ENCODE data around the gene PACRG. TPM values are rescaled to one million over a fixed set of nuclear protein-coding genes. Genes with fewer than 3 reads are reported as not detected.

The PACRG gene
- total and polyA plus RNA-seq, 2 of the 13 experiments (the other 11 are each of a cell fraction or from before 2014, with no cell fraction given): 0.13 TPM; not detected in 1

GRCh38 chr6:163133691-163134090, 405.9 kb downstream of the PACRG start:
- WGBS (ENCODE audit: low lambda C conversion rate): 29% methylated on average over 6 of the region's 6 CpGs
- POLR2A ChIA-PET: no interaction called here
- Histone ChIP-seq H3K4me2 (ENCODE audit: low read depth, low read length) (no peak overlapping the region), H3K79me2 (ENCODE audit: insufficient read depth, low read length) (no peaks in the 10 kb centered on the region), H3K9me3 (ENCODE audit: low read length) (no peaks in the 10 kb centered on the region), H3K27ac (ENCODE audit: extremely low read length, insufficient read depth, low read length) (no peak overlapping the region), H3K9ac (ENCODE audit: insufficient read depth, low read depth, low read length) (no peak overlapping the region), H3K4me3 (replicated peaks in 1 of 3; ENCODE audit: insufficient read depth in 1 of 3, low read depth in 2 of 3, low read length in 3 of 3) (no peak overlapping the region), H3K27me3 (ENCODE audit: control insufficient read depth in 1 of 2, insufficient read depth in 2 of 2, low read length in 2 of 2) (peaks cover 1 to 3% of the 10 kb centered on the region in 2 experiments; a peak in 1 of 5 replicates), H2AFZ (ENCODE audit: low read length) (no peak overlapping the region), H3K36me3 (replicated peaks in 1 of 2; ENCODE audit: control insufficient read depth in 1 of 2, insufficient read depth in 2 of 2, low read length in 2 of 2) (no peaks in the 10 kb centered on the region), H3K4me1 (ENCODE audit: insufficient read depth, low read length) (no peaks in the 10 kb centered on the region), H4K20me1 (ENCODE audit: insufficient read depth, low read length) (no peaks in the 10 kb centered on the region)
- FAIRE-seq: no peak
- TF ChIP-seq CCAR2 (optimal IDR thresholded peaks at IDR 0.05; ENCODE audit: low read depth, low read length) (no peak), NFIB (CRISPR knock-in tag; IDR thresholded peaks at IDR 0.05; ENCODE audit: borderline replicate concordance) (no peak), ZBTB21 (CRISPR knock-in tag; IDR thresholded peaks at IDR 0.05) (no peak), SETDB1 (CRISPR knock-in tag; IDR thresholded peaks at IDR 0.05; ENCODE audit: borderline replicate concordance) (no peak), ZNF674 (CRISPR knock-in tag; IDR thresholded peaks at IDR 0.05; ENCODE audit: low read depth) (no peak), HNF4A (CRISPR knock-in tag; IDR thresholded peaks at IDR 0.05) (no peak), DBP (CRISPR knock-in tag; IDR thresholded peaks at IDR 0.05; ENCODE audit: not compliant biosample characterization) (no peak), CEBPB (IDR thresholded peaks at IDR 0.05; ENCODE audit: borderline replicate concordance, low read depth, low read length) (peak; percentile 42; the same call in 1 of the 2 replicates), FOXO4 (CRISPR knock-in tag; conservative IDR thresholded peaks at IDR 0.05) (no peak)
- CTCF ChIA-PET (ENCODE audit: low intra/inter-chr PET ratio, low total read pairs): no interaction called here
- ATAC-seq: no peak
- in situ Hi-C loops (cut with HindIII; ENCODE audit: extremely low pct_ligation_motif_present, low pct_unique_long_range_greater_than_20kb) (no loop called here), intact Hi-C loops (cut with micrococcal nuclease; ENCODE audit: unreplicated experiment) (no loop called here)
- no TSS peak for BruUV-seq (replicated peaks)
- DNase-seq (ENCODE audit: low spot score): no peak
